ENCODE measurements around the gene CPN1.
A peak's percentile ranks its signal among the peaks of the same experiment; 100 is the strongest.

The CPN1 gene

GRCh38 chr10:100007231-100008141 lies 74.2 kb downstream of the CPN1 start:
- TF ChIP-seq, protein P1, sequence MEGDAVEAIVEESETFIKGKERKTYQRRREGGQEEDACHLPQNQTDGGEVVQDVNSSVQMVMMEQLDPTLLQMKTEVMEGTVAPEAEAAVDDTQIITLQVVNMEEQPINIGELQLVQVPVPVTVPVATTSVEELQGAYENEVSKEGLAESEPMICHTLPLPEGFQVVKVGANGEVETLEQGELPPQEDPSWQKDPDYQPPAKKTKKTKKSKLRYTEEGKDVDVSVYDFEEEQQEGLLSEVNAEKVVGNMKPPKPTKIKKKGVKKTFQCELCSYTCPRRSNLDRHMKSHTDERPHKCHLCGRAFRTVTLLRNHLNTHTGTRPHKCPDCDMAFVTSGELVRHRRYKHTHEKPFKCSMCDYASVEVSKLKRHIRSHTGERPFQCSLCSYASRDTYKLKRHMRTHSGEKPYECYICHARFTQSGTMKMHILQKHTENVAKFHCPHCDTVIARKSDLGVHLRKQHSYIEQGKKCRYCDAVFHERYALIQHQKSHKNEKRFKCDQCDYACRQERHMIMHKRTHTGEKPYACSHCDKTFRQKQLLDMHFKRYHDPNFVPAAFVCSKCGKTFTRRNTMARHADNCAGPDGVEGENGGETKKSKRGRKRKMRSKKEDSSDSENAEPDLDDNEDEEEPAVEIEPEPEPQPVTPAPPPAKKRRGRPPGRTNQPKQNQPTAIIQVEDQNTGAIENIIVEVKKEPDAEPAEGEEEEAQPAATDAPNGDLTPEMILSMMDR (IDR thresholded peaks at IDR 0.05; ENCODE audit: low read depth, low read length): no peak
- TF ChIP-seq MYC (IDR thresholded peaks at IDR 0.05; ENCODE audit: low read depth, low read length) (no peak), POLR2A (IDR thresholded peaks at IDR 0.05; ENCODE audit: extremely low read depth, insufficient read length) (no peak), MAX (IDR thresholded peaks at IDR 0.05; ENCODE audit: low read depth, low read length) (no peak)
- no peak for DNase-seq (ENCODE audit: low read depth)
- no peak overlapping the region for H3K4me3 ChIP-seq (ENCODE audit: low read depth, low read length)

DNA sequence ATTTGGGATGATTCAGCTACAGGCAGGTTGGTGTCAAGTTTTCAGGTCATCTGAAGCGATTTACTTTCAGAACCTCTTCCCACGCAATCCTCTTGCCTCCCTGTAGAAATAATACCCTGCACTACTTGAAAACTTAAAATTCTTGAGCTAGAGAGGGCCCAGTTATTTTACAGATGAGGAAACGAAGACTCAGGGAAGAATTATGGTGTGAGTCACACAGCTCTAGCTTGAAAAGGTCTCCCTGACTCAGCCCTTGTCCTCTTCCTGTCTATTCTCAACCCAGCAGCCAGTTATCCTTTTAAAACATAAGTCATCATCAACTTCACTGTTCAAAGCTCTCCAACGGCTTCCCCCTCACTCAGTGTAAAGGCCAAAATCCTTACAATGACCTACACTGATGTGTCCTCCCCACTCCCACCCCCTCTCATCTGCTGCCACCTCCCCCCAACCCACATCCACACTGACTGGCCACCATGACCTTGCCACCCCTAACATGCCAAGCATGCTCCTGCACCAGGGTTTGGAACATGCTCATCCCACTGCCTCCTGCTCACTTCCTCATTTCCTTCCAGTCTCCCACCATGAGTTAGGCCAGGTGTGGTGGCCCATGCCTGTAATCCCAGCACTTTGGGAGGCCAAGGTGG lies 75.3 kb downstream of the CPN1 start:
- H3K4me3 ChIP-seq (ENCODE audit: low read depth, low read length): no peak overlapping the region
- TF ChIP-seq, protein P1 (IDR thresholded peaks at IDR 0.05; ENCODE audit: low read depth, low read length): no peak
- TF ChIP-seq MYC (IDR thresholded peaks at IDR 0.05; ENCODE audit: low read depth, low read length): no peak
- TF ChIP-seq MAX (IDR thresholded peaks at IDR 0.05; ENCODE audit: low read depth, low read length): peak; percentile 32; the same call in 1 of the 2 replicates
- peak; percentile 83 for DNase-seq (ENCODE audit: low read depth)

- no peak for TF ChIP-seq MAX (IDR thresholded peaks at IDR 0.05; ENCODE audit: low read depth, low read length)
- TF ChIP-seq, protein P1 (IDR thresholded peaks at IDR 0.05; ENCODE audit: low read depth, low read length): no peak
- no peak for TF ChIP-seq MYC (IDR thresholded peaks at IDR 0.05; ENCODE audit: low read depth, low read length)
- no peak for TF ChIP-seq POLR2A (IDR thresholded peaks at IDR 0.05; ENCODE audit: extremely low read depth, insufficient read length)
- no peak for DNase-seq (ENCODE audit: low read depth)
- no peak overlapping the region for H3K4me3 ChIP-seq (ENCODE audit: low read depth, low read length)
These were observed 76.7 kb downstream of the CPN1 start for GRCh38 chr10:100004805-100005510.

DNA sequence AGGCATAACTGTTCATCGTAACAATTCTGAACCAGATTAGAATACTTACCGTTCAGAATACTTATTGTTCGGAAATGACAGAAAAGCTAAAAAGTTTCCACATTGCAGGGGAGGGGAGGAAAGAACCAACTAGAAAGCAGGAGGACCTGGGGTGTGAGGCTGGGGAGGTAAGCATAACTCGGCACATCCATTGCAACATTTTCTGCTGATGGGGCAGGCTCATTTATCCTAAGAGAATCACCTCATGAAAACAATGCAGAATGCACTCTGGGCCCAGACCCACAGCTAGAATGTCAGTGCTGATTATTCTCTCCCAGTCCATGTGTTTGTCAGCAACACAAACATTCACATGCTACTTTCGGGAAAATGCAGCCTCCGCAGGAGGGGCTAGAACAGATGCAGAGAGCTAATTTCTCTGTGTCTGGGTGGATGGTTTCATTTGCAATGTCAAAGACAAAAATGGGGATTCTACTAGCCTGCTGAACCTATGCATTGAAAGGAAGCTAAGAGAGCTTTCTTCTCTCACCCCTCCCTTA lies 81.5 kb downstream of the CPN1 start:
- TF ChIP-seq POLR2A (IDR thresholded peaks at IDR 0.05; ENCODE audit: extremely low read depth, insufficient read length): no peak
- TF ChIP-seq, protein P1 (IDR thresholded peaks at IDR 0.05; ENCODE audit: low read depth, low read length): no peak
- TF ChIP-seq MYC (IDR thresholded peaks at IDR 0.05; ENCODE audit: low read depth, low read length): no peak
- TF ChIP-seq MAX (IDR thresholded peaks at IDR 0.05; ENCODE audit: low read depth, low read length): no peak
- H3K4me3 ChIP-seq (ENCODE audit: low read depth, low read length): no peak overlapping the region
- no peak for DNase-seq (ENCODE audit: low read depth)

GRCh38 chr10:99999319-100000108 lies 82.2 kb downstream of the CPN1 start:
- no peak for DNase-seq (ENCODE audit: low read depth)
- TF ChIP-seq MYC (IDR thresholded peaks at IDR 0.05; ENCODE audit: low read depth, low read length) (no peak), POLR2A (IDR thresholded peaks at IDR 0.05; ENCODE audit: extremely low read depth, insufficient read length) (no peak)
- H3K4me3 ChIP-seq (ENCODE audit: low read depth, low read length): no peak overlapping the region

Measured in NB4 (cell line).